Measurements from ENCODE around the gene PARVG. TPM values are rescaled to one million over a fixed set of nuclear protein-coding genes. Genes with fewer than 3 reads are reported as not detected.

Gene PARVG
- total RNA-seq, 1 experiment from 2014 or later = 1.3 TPM

DNA sequence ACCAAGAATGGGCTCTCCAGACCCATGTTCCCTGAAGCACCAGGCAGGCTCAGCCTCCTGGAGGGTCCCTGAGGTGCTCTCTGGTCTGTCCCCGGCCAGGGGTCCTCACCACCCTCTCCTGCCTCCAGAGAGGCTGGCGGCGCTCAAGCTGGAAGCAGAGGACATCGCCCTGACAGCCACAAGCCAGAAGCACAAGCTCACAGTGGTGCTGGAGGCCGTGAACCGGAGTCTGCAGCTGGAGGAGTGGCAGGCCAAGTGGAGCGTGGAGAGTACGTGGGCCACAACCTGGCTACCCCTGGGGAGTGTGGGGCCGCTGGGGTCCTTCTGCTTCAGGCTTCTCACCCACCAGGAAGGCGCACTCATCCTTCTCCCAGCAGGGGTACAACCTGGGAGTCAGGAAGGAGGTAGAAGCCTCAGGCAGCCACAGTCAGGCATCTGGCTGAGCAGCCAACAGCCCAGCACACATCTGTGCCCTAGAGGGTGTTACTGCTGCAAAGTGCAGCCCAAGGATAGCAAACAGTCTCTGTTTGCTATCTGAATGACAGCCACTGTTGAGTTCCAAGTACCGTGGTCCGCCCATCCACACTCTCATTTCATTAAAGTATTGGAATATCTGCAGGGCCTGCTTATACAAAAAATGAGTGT lies 8.4 kb downstream of the PARVG start:
- Histone ChIP-seq H2BK20ac (ENCODE audit: low read depth, low read length, poor library complexity, severe bottlenecking) (no peak overlapping the region), H2BK15ac (ENCODE audit: low read depth, low read length) (no peak overlapping the region), H4K91ac (ENCODE audit: insufficient read length, low read depth, low read length) (no peak overlapping the region), H3K4ac (ENCODE audit: low read depth, low read length) (no peak overlapping the region), H4K8ac (replicated peaks; ENCODE audit: insufficient read length, low read depth, low read length) (no peak overlapping the region), H2BK120ac (ENCODE audit: low read depth, low read length, poor library complexity, severe bottlenecking) (no peak overlapping the region), H3K27ac (ENCODE audit: insufficient read length, low read depth, low read length) (no peak overlapping the region), H3K27me3 (ENCODE audit: insufficient read depth, low read length) (no peaks in the 10 kb centered on the region), H2AFZ (ENCODE audit: low read length) (no peak overlapping the region), H3K79me2 (ENCODE audit: insufficient read depth, low read length) (no peaks in the 10 kb centered on the region), H3K9me3 (ENCODE audit: control insufficient read depth, low read depth, low read length) (no peaks in the 10 kb centered on the region), H3T11ph (ENCODE audit: low read length) (no peak overlapping the region), H3K9ac (ENCODE audit: extremely low read depth, insufficient read length, low read length) (no peak overlapping the region), H2BK12ac (ENCODE audit: insufficient read length, low read depth, low read length) (no peak overlapping the region), H2AK5ac (ENCODE audit: insufficient read length, low read length) (no peak overlapping the region), H3K4me2 (ENCODE audit: insufficient read depth, insufficient read length, low read length) (no peak overlapping the region), H4K5ac (ENCODE audit: insufficient read length, low read depth, low read length) (no peak overlapping the region), H3K23ac (ENCODE audit: insufficient read length, low read depth, low read length) (no peak overlapping the region), H4K20me1 (ENCODE audit: control insufficient read depth, insufficient read depth, insufficient read length) (no peaks in the 10 kb centered on the region), H3K14ac (ENCODE audit: insufficient read depth, low read length) (no peak overlapping the region), H3K18ac (ENCODE audit: insufficient read length, low read depth, low read length) (no peak overlapping the region), H3K4me1 (ENCODE audit: insufficient read depth, low read length) (no peaks in the 10 kb centered on the region), H3K56ac (ENCODE audit: insufficient read length, low read depth, low read length) (no peak overlapping the region), H2BK5ac (ENCODE audit: insufficient read length, low read length) (no peak overlapping the region), H3K23me2 (ENCODE audit: insufficient read length, low read depth, low read length, poor library complexity, severe bottlenecking) (no peaks in the 10 kb centered on the region), H3K79me1 (ENCODE audit: insufficient read depth, low read depth, low read length, poor library complexity, severe bottlenecking) (no peaks in the 10 kb centered on the region)
- H3K9me3 Mint-ChIP-seq = no peaks in the 10 kb centered on the region
- TF ChIP-seq, protein P1, sequence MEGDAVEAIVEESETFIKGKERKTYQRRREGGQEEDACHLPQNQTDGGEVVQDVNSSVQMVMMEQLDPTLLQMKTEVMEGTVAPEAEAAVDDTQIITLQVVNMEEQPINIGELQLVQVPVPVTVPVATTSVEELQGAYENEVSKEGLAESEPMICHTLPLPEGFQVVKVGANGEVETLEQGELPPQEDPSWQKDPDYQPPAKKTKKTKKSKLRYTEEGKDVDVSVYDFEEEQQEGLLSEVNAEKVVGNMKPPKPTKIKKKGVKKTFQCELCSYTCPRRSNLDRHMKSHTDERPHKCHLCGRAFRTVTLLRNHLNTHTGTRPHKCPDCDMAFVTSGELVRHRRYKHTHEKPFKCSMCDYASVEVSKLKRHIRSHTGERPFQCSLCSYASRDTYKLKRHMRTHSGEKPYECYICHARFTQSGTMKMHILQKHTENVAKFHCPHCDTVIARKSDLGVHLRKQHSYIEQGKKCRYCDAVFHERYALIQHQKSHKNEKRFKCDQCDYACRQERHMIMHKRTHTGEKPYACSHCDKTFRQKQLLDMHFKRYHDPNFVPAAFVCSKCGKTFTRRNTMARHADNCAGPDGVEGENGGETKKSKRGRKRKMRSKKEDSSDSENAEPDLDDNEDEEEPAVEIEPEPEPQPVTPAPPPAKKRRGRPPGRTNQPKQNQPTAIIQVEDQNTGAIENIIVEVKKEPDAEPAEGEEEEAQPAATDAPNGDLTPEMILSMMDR (conservative IDR thresholded peaks at IDR 0.05) = no peak
- H3K36me3 Mint-ChIP-seq (ENCODE audit: insufficient read depth in 1 of 3, low read depth in 3 of 3) = no peaks in the 10 kb centered on the region; a peak in 1 of 7 replicates
- peaks cover 9 to 20% of the 10 kb centered on the region in 2 experiments for H3K4me1 Mint-ChIP-seq
- DNase-seq = no peak
- WGBS (ENCODE audit: extremely low coverage, insufficient read length, low lambda C conversion rate) = no CpG with 5 or more reads among the region's 12 CpGs
- H3K27ac Mint-ChIP-seq = peak overlapping the region in 1 of 3 experiments; percentile 55; a peak in 1 of 7 replicates
- peaks cover 8% of the 10 kb centered on the region for H3K27me3 Mint-ChIP-seq (ENCODE audit: low read depth)
- no peak overlapping the region for H3K4me3 Mint-ChIP-seq

Data from H9 (cell line).